ENCODE measurements around the gene CLRN1.

Gene CLRN1

GRCh38 chr3:150878290-150878689 lies 94.2 kb downstream of the CLRN1 start:
- FAIRE-seq: no peak
- no peak for DNase-seq (ENCODE audit: insufficient read length, low spot score)

- DNase-seq (ENCODE audit: insufficient read length, low spot score): no peak
- no peak for FAIRE-seq
These were observed 95.2 kb downstream of the CLRN1 start for GRCh38 chr3:150877303-150877702.

DNA sequence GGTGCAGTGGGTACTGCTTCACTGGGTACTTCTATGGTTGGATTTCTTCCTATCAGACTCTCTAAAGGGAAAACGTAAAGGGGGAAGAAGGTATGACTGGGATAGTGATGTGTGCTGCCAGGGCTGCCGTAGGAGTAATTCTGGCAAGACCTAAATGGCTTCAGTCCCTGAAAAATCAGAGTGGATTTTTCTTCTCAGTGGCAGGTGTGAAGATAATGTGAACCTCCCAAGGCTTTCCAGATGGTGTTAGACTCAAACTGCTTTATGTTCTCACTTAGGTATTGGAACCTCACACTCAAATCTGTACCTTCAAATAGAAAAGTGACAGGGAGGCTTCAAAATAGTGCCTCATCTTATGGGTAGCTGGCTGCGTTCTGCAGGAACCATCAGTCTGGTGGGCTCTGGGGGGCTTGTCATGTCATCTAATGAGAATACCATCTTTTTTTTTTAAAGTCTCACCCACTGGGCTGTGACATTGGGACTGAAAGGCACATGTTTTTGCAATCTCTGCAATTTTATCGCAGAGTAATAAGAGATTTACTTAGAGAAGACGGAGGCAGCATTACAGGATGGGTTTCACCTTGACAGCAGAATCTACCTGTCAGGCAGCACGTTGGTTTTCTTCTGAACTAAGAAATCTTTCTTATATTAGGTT lies 95.8 kb downstream of the CLRN1 start:
- no peak for FAIRE-seq
- DNase-seq (ENCODE audit: insufficient read length, low spot score): no peak

Measured in HTR-8/SVneo (cell line).